Neural progenitor cell (in vitro differentiated cells): ENCODE data around the gene NEK10. TPM values are rescaled to one million over a fixed set of nuclear protein-coding genes. Genes with fewer than 3 reads are reported as not detected.

Source experiments
- DNase-seq: peaks from one replicate; pipeline ENCODE4 v3.0.0-alpha.2; 2016; ENCODE audit warnings: low spot score
- H2AFZ ChIP-seq: fragments of 200-600 bp; sonication (generic); replicated peaks from 2 replicates; pipeline ENCODE4 v1.6.1; 2016; ENCODE audit warnings: antibody characterized with exemption
- H3F3A ChIP-seq: fragments of 200-600 bp; sonication (generic); 2 replicates; pipeline ENCODE4 v1.6.1; 2016; ENCODE audit warnings: antibody characterized with exemption, low read depth
- H3K27ac ChIP-seq: fragments of 200-600 bp; sonication (generic); 2 replicates; pipeline ENCODE4 v1.5.1; 2016; ENCODE audit warnings: mild to moderate bottlenecking
- H3K27me3 ChIP-seq: fragments of 200-600 bp; sonication (generic); 2 replicates; pipeline ENCODE4 v1.6.1; 2016; ENCODE audit warnings: mild to moderate bottlenecking, moderate library complexity
- H3K36me3 ChIP-seq: fragments of 200-600 bp; sonication (generic); 2 replicates; pipeline ENCODE4 v1.5.1; 2016
- H3K4me1 ChIP-seq: fragments of 200-600 bp; sonication (generic); 2 replicates; pipeline ENCODE4 v1.6.1; 2016; ENCODE audit warnings: mixed run types
- H3K4me2 ChIP-seq: fragments of 200-600 bp; sonication (generic); 2 replicates; pipeline ENCODE4 v1.6.1; 2016
- H3K4me3 ChIP-seq: fragments of 200-600 bp; sonication (generic); 2 replicates; pipeline ENCODE4 v1.5.1; 2016
- H3K79me2 ChIP-seq: fragments of 200-600 bp; sonication (generic); 2 replicates; pipeline ENCODE4 v1.6.1; 2016; ENCODE audit warnings: low read depth
- H3K9ac ChIP-seq: fragments of 200-600 bp; sonication (generic); 2 replicates; pipeline ENCODE4 v1.6.1; 2016
- H3K9me3 ChIP-seq: fragments of 200-600 bp; sonication (generic); 2 replicates; pipeline ENCODE4 v1.5.1; 2016; ENCODE audit warnings: low read depth
- H4K20me1 ChIP-seq: fragments of 200-600 bp; sonication (generic); 2 replicates; pipeline ENCODE4 v1.6.1; 2016; ENCODE audit warnings: low read depth
- H3K27ac Mint-ChIP-seq: 3 replicates; pipeline ENCODE4 v1.8.0; 2021; ENCODE audit warnings: mixed read lengths
- H3K27me3 Mint-ChIP-seq: 2 replicates; pipeline ENCODE4 v1.8.0; 2022; ENCODE audit warnings: low read depth, mild to moderate bottlenecking, inconsistent platforms, moderate library complexity, mixed read lengths; ENCODE audit not compliant: insufficient read depth
- H3K36me3 Mint-ChIP-seq: 3 replicates; pipeline ENCODE4 v1.8.0; 2021; ENCODE audit warnings: mixed read lengths
- H3K4me1 Mint-ChIP-seq: 3 replicates; pipeline ENCODE4 v1.8.0; 2021; ENCODE audit warnings: mixed read lengths
- H3K4me3 Mint-ChIP-seq: 3 replicates; pipeline ENCODE4 v1.8.0; 2021; ENCODE audit warnings: mild to moderate bottlenecking, moderate library complexity, mixed read lengths
- H3K9me3 Mint-ChIP-seq: 3 replicates; pipeline ENCODE4 v1.8.0; 2020; ENCODE audit warnings: mixed read lengths
- EZH2 ChIP-seq: fragments of 200-600 bp; sonication (generic); IDR thresholded peaks from 2 replicates; pipeline ENCODE4 v1.6.1; 2017; ENCODE audit warnings: antibody characterized with exemption, mild to moderate bottlenecking, moderate library complexity
- EZH2phosphoT487 ChIP-seq: fragments of 200-600 bp; sonication (generic); IDR thresholded peaks from 2 replicates; pipeline ENCODE4 v1.6.1; 2017; ENCODE audit warnings: antibody characterized with exemption
- total RNA-seq: library from RNA; depleted of rRNA; stranded (reverse); fragments of >200 nt; gene quantifications from 2 replicates; pipeline ENCODE4 v1.2.3, GENCODE V29; 2015; ENCODE audit warnings: low replicate concordance
- TF ChIP-seq, protein P1 (sequence below): fragments of 200-600 bp; sonication (generic); IDR thresholded peaks from 2 replicates; pipeline ENCODE4 v1.5.1; 2017; ENCODE audit warnings: antibody characterized with exemption, mild to moderate bottlenecking

NEK10 gene
- total RNA-seq, 1 donor from 2014 or later, result 0.54 TPM

DNA sequence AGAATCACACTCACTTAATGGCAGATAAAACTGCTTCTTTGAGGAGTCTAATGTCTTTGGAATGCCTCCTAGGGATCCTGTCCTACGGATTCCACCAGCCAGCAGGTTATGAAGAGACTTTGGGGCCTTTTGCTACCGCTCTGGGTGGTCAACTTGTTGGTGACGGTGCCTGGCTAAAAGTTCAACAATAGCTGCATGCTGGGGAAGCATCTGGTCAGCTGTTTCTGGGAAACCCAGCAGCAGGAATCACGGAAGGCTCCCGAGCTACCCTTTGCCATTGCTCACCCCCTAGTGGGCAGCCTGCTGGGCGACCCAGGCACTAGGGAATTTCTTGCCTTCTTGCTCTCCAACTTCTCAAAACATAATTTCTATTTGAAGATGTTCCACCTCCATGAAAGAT is 263.3 kb downstream of the NEK10 start:
- Histone ChIP-seq H4K20me1 (no peaks in the 10 kb centered on the region), H3K9me3 (no peaks in the 10 kb centered on the region), H3F3A (no peaks in the 10 kb centered on the region), H2AFZ (no peak overlapping the region), H3K27me3 (no peaks in the 10 kb centered on the region), H3K36me3 (no peaks in the 10 kb centered on the region), H3K9ac (no peak overlapping the region), H3K4me2 (peak overlapping the region; percentile 13), H3K27ac (no peak overlapping the region), H3K4me3 (no peak overlapping the region), H3K79me2 (no peaks in the 10 kb centered on the region), H3K4me1 (peaks cover 13% of the 10 kb centered on the region)
- Mint-ChIP-seq H3K27ac (no peak overlapping the region), H3K36me3 (no peaks in the 10 kb centered on the region), H3K27me3 (no peaks in the 10 kb centered on the region), H3K4me3 (no peak overlapping the region), H3K4me1 (peaks cover 13% of the 10 kb centered on the region), H3K9me3 (no peaks in the 10 kb centered on the region)
- TF ChIP-seq, protein P1, sequence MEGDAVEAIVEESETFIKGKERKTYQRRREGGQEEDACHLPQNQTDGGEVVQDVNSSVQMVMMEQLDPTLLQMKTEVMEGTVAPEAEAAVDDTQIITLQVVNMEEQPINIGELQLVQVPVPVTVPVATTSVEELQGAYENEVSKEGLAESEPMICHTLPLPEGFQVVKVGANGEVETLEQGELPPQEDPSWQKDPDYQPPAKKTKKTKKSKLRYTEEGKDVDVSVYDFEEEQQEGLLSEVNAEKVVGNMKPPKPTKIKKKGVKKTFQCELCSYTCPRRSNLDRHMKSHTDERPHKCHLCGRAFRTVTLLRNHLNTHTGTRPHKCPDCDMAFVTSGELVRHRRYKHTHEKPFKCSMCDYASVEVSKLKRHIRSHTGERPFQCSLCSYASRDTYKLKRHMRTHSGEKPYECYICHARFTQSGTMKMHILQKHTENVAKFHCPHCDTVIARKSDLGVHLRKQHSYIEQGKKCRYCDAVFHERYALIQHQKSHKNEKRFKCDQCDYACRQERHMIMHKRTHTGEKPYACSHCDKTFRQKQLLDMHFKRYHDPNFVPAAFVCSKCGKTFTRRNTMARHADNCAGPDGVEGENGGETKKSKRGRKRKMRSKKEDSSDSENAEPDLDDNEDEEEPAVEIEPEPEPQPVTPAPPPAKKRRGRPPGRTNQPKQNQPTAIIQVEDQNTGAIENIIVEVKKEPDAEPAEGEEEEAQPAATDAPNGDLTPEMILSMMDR, result peak; percentile 29
- no peak for TF ChIP-seq EZH2phosphoT487
- no peak for TF ChIP-seq EZH2
- peak; percentile 45 for DNase-seq

DNA sequence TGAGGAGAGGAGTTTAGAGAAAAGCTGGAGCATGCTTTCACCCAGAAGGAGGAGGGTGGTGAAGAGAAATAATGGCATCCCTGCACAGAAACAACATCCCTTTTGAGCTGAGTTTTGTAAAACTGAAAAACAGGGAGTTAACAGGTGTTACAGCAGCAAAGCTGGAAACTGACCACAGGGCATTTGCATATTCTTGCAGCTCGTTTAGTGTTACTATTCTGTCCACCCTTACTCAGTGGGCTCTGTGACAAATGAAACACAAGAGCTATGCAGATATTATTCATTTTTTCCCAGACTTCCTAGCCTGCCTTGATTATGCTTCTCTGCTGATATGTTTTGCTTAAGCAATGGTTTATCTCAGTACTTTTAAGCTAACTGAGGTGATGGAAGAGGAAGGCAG is 272.0 kb downstream of the NEK10 start:
- Histone ChIP-seq H3K79me2 (no peaks in the 10 kb centered on the region), H4K20me1 (no peaks in the 10 kb centered on the region), H3K27me3 (no peaks in the 10 kb centered on the region), H3K4me2 (no peak overlapping the region), H3F3A (no peaks in the 10 kb centered on the region), H3K9me3 (no peaks in the 10 kb centered on the region), H3K27ac (no peak overlapping the region), H2AFZ (no peak overlapping the region), H3K4me1 (peaks cover 5% of the 10 kb centered on the region), H3K36me3 (no peaks in the 10 kb centered on the region), H3K4me3 (no peak overlapping the region), H3K9ac (no peak overlapping the region)
- no peak for DNase-seq
- H3K4me3 Mint-ChIP-seq, result no peak overlapping the region
- peaks cover 5% of the 10 kb centered on the region for H3K27me3 Mint-ChIP-seq
- H3K27ac Mint-ChIP-seq, result no peak overlapping the region
- no peaks in the 10 kb centered on the region for H3K36me3 Mint-ChIP-seq
- peaks cover 9% of the 10 kb centered on the region for H3K4me1 Mint-ChIP-seq
- TF ChIP-seq EZH2phosphoT487 (no peak), EZH2 (no peak)
- TF ChIP-seq, protein P1, result no peak
- H3K9me3 Mint-ChIP-seq, result no peaks in the 10 kb centered on the region

DNA sequence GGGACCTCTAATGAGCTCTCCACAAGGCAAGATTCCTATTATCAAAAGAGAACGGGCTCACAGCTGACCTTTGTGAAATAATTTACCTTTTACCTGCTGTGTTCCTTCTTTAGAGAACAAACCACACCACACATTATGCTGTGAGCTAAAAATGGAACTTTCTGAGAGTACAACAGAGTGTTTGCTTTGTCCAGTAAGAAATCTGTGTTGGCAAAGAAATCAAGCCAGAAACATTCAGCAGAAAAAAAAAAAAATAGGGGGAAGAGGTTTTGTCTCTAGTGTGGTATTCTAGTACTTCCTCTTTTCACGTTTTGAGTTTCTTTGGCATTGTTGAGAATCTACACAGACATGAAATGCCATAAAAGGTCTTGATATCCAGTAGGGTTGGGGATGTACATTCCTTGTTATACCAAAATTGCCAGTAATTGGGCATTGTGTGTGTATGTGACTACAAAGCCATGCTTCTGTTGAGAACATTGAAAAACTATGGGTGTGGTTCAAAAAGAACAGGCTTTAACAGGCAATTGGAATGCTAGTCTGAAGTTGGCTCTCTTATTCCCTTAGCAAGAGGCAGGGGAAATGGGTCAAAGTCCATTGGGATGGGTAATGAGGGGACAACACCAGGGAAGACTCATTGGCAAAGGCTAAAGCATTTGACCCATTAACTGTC is 273.5 kb downstream of the NEK10 start:
- H3K79me2 ChIP-seq, result no peaks in the 10 kb centered on the region
- no peaks in the 10 kb centered on the region for H3K36me3 ChIP-seq
- H3K36me3 Mint-ChIP-seq, result no peaks in the 10 kb centered on the region
- H3K27ac ChIP-seq, result no peak overlapping the region
- H3K27me3 ChIP-seq, result no peaks in the 10 kb centered on the region
- H3K4me2 ChIP-seq, result no peak overlapping the region
- H3K4me1 ChIP-seq, result peaks cover 5% of the 10 kb centered on the region
- H3K27me3 Mint-ChIP-seq, result peaks cover 5% of the 10 kb centered on the region
- no peak overlapping the region for H3K9ac ChIP-seq
- H4K20me1 ChIP-seq, result no peaks in the 10 kb centered on the region
- DNase-seq, result no peak
- H3K9me3 Mint-ChIP-seq, result no peaks in the 10 kb centered on the region
- no peaks in the 10 kb centered on the region for H3K9me3 ChIP-seq
- H3K4me1 Mint-ChIP-seq, result peaks cover 9% of the 10 kb centered on the region
- H2AFZ ChIP-seq, result peak overlapping the region; percentile 46
- no peak overlapping the region for H3K4me3 Mint-ChIP-seq
- H3K4me3 ChIP-seq, result no peak overlapping the region
- TF ChIP-seq EZH2 (no peak), EZH2phosphoT487 (no peak)
- TF ChIP-seq, protein P1, result no peak
- H3K27ac Mint-ChIP-seq, result no peak overlapping the region
- H3F3A ChIP-seq, result no peaks in the 10 kb centered on the region
